ENCODE data around the gene PPP1R13B. TPM values are rescaled to one million over a fixed set of nuclear protein-coding genes. Genes with fewer than 3 reads are reported as not detected.

The PPP1R13B gene
- total RNA-seq, 2 donors from 2014 or later = 11.7 to 12.1 TPM

DNA sequence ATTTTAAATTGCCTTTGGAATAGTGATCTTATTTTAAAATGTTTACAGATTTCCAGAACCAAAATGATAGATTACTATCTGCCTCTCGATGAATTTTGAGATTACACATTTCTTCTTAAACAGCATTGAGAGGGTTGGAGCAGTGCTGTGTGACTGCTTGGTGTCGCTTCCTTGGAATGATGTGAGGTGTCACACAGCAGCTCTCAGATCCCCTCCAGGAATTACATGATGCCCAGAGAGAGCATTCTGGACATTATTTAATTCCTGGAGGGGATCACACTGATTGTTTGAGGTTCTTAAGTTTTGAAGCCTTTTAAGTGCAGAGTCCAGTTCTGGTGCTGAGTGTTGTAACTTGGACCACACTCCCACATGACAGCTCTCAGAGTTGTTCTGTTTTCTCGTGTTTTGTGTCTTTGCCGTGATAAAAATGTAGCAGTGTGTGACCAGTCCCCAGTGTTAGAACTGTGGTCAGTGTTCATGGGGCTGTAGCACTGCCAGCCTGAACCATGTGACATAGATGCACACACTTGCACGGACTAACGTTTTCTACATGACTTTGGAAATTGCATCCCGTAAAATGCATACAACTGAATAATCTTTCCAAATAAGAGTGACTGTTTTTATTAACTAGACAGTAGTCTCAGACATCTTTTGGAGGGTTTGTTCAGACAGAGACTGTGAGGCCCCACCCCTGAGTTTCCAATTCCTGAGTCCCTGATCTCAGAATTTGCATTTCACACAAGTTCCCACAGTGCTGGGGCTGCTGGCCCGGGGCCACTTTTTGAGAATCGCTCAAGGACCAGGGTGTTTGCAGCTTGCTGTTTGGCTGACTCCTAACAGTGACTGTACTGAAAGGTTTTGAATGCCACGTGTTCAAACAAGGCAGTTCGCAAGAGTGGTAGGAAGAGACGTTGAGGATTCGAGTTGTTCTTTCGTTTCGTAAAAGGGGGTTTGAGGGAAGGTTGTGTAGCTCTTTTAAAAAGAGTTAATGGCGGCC, 158.2 kb downstream of the PPP1R13B start:
- Mint-ChIP-seq H3K36me3 (peaks cover 0 to 6% of the 10 kb centered on the region in 2 donors), H3K9me3 (no peaks in the 10 kb centered on the region), H3K27ac (peak overlapping the region in 1 of 2 donors; percentile 0)
- DNase-seq (ENCODE audit: low spot score in 2 of 2) = no peak
- no peak for ATAC-seq

DNA sequence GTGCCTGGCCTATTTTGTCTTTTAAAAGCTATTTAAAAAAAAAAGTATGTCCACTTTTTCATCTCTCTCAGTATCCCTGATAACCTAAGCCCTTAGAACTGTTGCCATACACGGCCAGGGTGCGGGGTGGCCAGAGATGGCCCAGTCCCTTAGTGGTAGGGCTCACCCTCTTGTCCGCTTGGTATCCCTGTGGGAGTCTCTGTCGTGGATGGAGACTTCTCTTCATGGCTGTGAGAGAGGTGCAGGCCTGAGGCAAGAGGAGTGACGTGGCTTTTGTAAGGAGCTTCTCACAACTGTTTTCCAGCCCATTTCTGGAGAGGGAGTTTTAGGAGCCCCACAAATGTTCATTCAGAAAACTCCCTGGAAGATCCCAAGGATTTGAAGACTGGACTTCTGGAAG, 158.9 kb downstream of the PPP1R13B start:
- H3K36me3 Mint-ChIP-seq = peaks cover 0 to 6% of the 10 kb centered on the region in 2 donors
- H3K9me3 Mint-ChIP-seq = no peaks in the 10 kb centered on the region
- no peak overlapping the region for H3K27ac Mint-ChIP-seq
- ATAC-seq (no peak), DNase-seq (ENCODE audit: low spot score in 2 of 2) (no peak)

DNA sequence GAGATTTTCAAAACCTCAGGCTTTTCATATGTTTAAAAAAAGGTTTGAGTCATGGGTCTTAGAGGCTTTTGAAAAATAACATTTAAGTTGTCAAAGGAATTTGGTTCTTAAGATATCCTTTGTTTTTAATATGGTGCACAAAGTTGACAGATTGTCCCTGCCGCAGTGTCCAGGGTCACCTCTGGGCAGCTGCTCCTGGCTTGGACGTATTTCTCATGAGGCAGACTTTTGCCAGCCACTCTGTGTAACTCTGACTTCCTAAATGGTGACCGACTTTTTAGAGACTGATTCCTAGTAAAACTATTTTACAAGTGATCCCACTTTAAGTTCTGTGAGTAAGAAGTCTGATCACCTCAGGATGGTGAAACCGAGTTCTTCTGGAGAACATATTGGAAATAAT, 159.7 kb downstream of the PPP1R13B start:
- no peak for ATAC-seq
- no peak for DNase-seq (ENCODE audit: low spot score in 2 of 2)
- Mint-ChIP-seq H3K36me3 (peaks cover 0 to 6% of the 10 kb centered on the region in 2 donors), H3K9me3 (no peaks in the 10 kb centered on the region), H3K27ac (no peak overlapping the region)

DNA sequence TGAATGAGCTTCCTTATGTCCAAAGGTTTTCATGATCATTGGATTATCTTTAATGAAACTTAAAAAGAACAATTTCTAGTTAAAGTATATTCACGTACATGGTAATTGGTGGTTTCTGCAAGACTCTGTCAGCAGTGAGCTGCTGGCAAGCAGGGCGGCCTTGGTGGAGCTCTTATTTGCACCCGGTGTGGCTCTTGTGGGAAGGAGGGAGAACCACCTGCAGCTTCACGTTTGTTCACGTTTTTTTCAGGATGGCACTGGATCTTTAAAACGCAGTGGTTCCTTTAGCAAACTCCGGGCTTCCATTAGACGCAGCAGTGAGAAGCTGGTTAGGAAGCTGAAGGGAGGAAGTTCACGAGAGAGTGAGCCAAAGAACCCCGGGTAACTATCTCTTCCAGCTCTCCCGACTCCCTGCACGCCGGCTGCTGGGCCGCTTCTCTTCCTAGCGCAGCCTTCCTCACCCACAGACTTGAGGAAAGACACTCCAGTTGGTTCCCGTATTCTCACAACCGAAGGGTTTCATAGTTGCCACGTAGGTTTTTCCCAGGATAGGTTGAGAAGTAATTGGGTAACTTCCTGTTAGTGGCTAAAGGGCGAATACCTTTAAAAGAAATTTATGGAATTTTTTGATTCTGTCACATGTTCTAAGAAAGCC, 160.4 kb downstream of the PPP1R13B start:
- ATAC-seq (no peak), DNase-seq (ENCODE audit: low spot score in 2 of 2) (no peak)
- Mint-ChIP-seq H3K27ac (no peak overlapping the region), H3K36me3 (peaks cover 0 to 6% of the 10 kb centered on the region in 2 donors), H3K9me3 (no peaks in the 10 kb centered on the region)

DNA sequence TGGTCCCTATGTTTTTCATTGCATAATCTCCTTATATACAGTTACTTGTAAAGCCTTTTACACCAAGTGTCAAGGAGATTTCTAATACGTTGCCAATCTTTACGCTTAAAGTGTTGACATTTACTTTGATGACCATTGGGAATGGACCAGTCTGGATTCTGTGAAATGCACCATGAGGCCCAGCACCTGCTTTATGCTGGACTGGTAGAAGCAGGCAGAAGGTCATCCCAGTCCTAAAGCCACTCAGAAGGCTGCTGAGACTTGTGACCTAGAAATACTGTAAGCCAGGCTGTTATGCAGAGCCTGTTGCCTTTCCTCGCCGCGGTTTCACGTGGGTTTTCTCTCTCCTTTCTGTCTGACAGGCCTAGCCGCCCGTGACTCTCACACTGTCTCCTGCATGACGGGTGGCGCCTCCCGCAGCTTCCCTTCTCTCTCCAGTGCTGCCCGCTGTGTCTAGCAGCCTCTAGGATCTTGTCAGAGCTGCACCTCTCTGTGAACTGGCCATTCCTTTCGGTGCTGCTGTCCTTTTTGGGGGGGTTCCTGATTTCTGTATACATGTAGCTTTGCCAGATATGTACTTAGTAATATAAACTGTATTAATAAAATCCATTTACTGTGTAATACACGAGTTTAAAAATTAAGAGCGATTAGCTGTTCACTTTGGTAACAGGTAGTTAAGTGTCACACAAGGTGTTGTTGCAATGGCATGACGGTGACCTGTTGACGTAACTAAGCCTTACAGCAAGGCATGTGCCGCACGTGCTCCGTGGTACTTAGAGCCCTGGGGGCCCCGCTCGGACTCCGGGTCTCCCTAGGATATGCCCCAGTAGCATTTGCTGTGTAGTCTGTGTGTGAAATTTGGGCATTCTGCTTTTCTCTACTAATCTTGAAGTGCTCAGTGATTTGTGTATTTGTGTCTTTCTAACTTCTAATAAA, 161.8 kb downstream of the PPP1R13B start:
- ATAC-seq (no peak), DNase-seq (ENCODE audit: low spot score in 2 of 2) (no peak)
- H3K9me3 Mint-ChIP-seq = no peaks in the 10 kb centered on the region
- peaks cover 0 to 6% of the 10 kb centered on the region in 2 donors for H3K36me3 Mint-ChIP-seq
- H3K27ac Mint-ChIP-seq = peak overlapping the region in 1 of 2 donors; percentile 78

DNA sequence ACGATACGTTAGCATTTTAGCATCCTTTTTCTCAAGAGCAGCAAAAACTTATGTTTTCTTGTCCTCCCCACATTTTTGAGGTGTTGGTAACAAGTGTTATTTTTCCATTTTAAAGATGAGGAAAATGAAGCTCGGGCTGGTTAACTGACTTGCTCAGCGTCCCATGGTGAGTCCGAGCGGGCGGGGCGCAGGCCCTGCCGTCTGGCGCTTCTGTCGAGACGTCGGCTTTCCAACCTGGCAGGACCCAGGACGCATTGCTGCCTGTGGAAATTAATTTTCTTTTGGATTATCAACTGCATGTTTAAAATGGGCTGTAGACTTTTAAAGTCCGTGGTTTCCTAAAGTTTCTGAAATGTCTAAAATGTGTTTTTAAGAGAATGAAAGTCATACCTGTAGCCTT, 162.5 kb downstream of the PPP1R13B start:
- Mint-ChIP-seq H3K36me3 (peaks cover 0 to 6% of the 10 kb centered on the region in 2 donors), H3K27ac (peak overlapping the region in 1 of 2 donors; percentile 9), H3K9me3 (no peaks in the 10 kb centered on the region)
- DNase-seq (ENCODE audit: low spot score in 2 of 2) = no peak
- no peak for ATAC-seq

DNA sequence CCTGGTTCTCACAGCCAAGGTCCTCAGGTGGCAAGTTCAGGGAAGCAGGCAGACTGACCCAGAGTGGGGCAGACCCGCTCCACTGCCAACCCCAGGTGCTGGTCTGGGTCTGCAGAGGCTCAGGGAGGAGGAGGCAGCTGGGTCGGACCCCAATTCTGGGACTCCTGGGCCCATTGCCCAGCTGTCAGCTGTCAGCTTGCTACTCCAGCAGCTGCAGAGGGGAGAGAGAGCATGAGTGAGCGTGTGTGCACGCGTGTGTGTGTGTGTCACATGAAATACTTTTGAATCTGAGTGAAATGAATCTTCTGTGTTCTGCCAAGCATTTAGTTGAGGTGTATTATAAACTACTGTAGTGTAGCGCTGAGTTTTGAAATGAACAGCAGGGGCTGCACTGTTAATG, 162.9 kb downstream of the PPP1R13B start:
- Mint-ChIP-seq H3K9me3 (no peaks in the 10 kb centered on the region), H3K27ac (peak overlapping the region; percentile 9 to 66), H3K36me3 (peaks cover 0 to 6% of the 10 kb centered on the region in 2 donors)
- ATAC-seq = no peak
- DNase-seq (ENCODE audit: low spot score in 2 of 2) = no peak

Other genes starting within 250 kb of the PPP1R13B start
- gene KLC1, start 218.4 kb downstream of the PPP1R13B start, total RNA-seq = 100 to 1,000 TPM; 114 to 137 TPM
- gene XRCC3, start 132.1 kb downstream of the PPP1R13B start, total RNA-seq = 10 to 100 TPM; 45.8 to 46.4 TPM
- gene ZFYVE21, start 131.8 kb downstream of the PPP1R13B start, total RNA-seq = 10 to 100 TPM; 15.3 to 16.4 TPM
- under 1 TPM; 0.10 to 0.68 TPM for gene TDRD9, start 80.9 kb upstream of the PPP1R13B start, total RNA-seq
- not detected for gene RD3L, start 95.0 kb upstream of the PPP1R13B start, total RNA-seq
- not detected for gene ASPG, start 238.1 kb upstream of the PPP1R13B start, total RNA-seq

All from activated naive CD4-positive, alpha-beta T cell treated with anti-CD3 and anti-CD28 coated beads, Interleukin-2, amount 50 U/mL, for 72 hours (primary cell).